ENCODE data around the gene RTKN2.

DNA sequence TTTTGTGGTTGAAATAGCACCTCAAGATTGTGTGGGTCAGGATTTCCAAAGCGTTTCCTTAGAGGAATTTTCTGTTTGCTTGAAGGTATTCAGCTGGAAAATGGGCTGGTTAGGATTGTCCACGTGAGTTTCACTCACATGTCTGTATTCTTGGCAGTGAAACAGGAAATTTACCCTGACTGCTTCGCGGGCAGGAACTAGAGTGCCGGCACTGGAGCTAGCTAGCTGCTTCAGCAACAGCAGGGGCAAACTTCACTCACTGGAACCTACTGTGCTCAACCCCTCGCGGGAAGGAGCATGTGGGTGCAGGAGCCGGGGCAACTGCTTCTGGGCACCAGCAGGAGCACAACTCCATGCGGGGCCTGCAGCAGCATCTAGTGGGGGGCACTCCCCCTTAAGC, 38.0 kb upstream of the RTKN2 start:
- TF ChIP-seq, protein P1, sequence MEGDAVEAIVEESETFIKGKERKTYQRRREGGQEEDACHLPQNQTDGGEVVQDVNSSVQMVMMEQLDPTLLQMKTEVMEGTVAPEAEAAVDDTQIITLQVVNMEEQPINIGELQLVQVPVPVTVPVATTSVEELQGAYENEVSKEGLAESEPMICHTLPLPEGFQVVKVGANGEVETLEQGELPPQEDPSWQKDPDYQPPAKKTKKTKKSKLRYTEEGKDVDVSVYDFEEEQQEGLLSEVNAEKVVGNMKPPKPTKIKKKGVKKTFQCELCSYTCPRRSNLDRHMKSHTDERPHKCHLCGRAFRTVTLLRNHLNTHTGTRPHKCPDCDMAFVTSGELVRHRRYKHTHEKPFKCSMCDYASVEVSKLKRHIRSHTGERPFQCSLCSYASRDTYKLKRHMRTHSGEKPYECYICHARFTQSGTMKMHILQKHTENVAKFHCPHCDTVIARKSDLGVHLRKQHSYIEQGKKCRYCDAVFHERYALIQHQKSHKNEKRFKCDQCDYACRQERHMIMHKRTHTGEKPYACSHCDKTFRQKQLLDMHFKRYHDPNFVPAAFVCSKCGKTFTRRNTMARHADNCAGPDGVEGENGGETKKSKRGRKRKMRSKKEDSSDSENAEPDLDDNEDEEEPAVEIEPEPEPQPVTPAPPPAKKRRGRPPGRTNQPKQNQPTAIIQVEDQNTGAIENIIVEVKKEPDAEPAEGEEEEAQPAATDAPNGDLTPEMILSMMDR (IDR thresholded peaks at IDR 0.05; ENCODE audit: insufficient read depth, low read length, poor library complexity, severe bottlenecking): no peak
- no peak for TF ChIP-seq EZH2phosphoT487 (conservative IDR thresholded peaks at IDR 0.05; ENCODE audit: low read length)

All from SU-DHL-6 (cell line).